ENCODE data around the gene ITPR2.

ITPR2 gene

DNA sequence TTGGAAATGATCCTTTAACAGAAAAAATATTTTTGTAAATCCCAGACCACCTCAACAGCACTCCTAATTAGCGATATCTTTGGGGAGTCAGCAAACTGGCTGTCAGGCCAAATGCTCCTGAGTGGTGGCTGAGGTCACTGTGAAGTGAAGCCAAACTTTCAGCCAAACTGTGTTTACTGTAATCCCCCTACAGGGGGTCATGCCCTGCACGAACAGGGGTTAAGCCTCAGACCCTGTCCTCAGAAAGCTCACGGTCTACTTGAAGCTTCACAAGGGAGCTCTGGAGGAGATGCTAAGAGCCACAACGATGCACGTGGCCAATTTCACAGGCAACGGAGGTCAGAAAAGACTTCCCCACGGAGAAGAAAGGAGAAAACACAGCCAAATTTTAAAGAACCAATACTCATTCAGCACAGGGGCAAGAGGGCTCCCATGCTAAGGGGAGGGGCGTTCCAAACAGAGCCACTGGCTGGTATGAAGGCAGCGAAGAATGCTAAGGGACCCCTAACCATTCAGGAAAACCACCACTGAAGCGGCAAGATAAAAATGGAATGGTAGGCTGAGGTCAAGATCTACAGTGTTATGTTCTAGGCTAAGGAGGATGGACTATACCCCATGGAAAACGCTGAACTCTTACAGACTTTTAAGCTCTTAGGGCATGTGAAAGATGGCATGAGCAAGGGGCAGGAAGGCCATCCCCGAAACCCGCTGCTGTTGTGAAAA is 105.4 kb downstream of the ITPR2 start:
- no peaks in the 10 kb centered on the region for H3K27me3 ChIP-seq
- no peak overlapping the region for H3K9ac ChIP-seq
- H3K4me3 ChIP-seq: no peak overlapping the region
- no peak overlapping the region for H3K27ac ChIP-seq
- H3K4me2 ChIP-seq: peak overlapping the region in 1 of 11 experiments; percentile 1; a peak in 1 of 22 replicates
- H4K20me1 ChIP-seq: peaks cover 0 to 81% (median 0%) of the 10 kb centered on the region in 11 experiments; a peak in 3 of 22 replicates
- no peak for TF ChIP-seq Cebpa-rat (IDR thresholded peaks at IDR 0.05)
- peaks cover 0 to 27% (median 0%) of the 10 kb centered on the region in 11 experiments; a peak in 3 of 22 replicates for H3K36me3 ChIP-seq
- no peaks in the 10 kb centered on the region for H3K9me3 ChIP-seq (replicated peaks in 1 of 11)
- peaks cover 5 to 47% (median 20%) of the 10 kb centered on the region in 10 experiments for H3K4me1 ChIP-seq

GRCh38 chr12:26726956-26727355 is 106.0 kb downstream of the ITPR2 start:
- peaks cover 9 to 47% (median 16%) of the 10 kb centered on the region in 10 experiments for H3K4me1 ChIP-seq
- H3K36me3 ChIP-seq: peaks cover 0 to 27% (median 0%) of the 10 kb centered on the region in 11 experiments; a peak in 3 of 22 replicates
- H3K4me3 ChIP-seq: no peak overlapping the region
- no peaks in the 10 kb centered on the region for H3K27me3 ChIP-seq
- H4K20me1 ChIP-seq: peaks cover 0 to 78% (median 0%) of the 10 kb centered on the region in 11 experiments; a peak in 3 of 22 replicates
- no peak overlapping the region for H3K9ac ChIP-seq
- no peaks in the 10 kb centered on the region for H3K9me3 ChIP-seq (replicated peaks in 1 of 11)
- no peak overlapping the region for H3K27ac ChIP-seq
- H3K4me2 ChIP-seq: no peak overlapping the region
- no peak for TF ChIP-seq Cebpa-rat (IDR thresholded peaks at IDR 0.05)

DNA sequence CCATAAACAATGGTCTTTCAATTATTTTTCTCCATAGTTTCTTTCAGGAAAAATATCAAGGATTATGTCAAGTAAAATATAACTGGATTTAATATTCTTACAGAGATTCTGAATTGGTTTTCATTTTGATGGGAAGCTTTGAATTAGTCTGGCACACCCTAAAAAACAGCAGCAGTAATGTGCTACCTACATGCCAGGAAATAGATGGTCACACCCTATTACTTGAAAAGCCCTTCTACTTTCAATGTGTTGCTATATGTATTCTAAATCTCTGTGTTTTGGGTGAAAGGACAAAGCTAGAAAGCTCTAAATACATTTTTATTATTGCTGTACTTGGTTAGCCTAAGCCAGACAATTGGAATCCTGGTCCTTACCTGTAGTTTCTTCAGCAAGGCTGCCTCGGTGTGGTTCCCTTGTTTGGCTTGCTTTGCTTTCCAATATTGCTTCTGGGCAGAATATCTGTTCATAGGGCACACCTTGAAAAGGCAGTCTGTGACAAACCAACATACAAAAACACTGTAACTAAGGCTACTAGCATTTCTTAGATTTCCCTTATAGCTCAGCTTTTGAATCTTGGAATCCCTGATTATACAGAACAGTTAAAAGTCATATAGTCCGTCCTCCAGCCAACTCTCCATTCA is 107.6 kb downstream of the ITPR2 start:
- Histone ChIP-seq H3K9me3 (replicated peaks in 1 of 11) (no peaks in the 10 kb centered on the region), H3K36me3 (peaks cover 0 to 37% (median 0%) of the 10 kb centered on the region in 11 experiments; a peak in 3 of 22 replicates), H4K20me1 (peaks cover 0 to 63% (median 0%) of the 10 kb centered on the region in 11 experiments; a peak in 3 of 22 replicates), H3K4me3 (no peak overlapping the region), H3K4me2 (no peak overlapping the region), H3K27me3 (no peaks in the 10 kb centered on the region), H3K4me1 (peaks cover 9 to 36% (median 11%) of the 10 kb centered on the region in 10 experiments), H3K9ac (no peak overlapping the region), H3K27ac (no peak overlapping the region)
- no peak for TF ChIP-seq Cebpa-rat (IDR thresholded peaks at IDR 0.05)

DNA sequence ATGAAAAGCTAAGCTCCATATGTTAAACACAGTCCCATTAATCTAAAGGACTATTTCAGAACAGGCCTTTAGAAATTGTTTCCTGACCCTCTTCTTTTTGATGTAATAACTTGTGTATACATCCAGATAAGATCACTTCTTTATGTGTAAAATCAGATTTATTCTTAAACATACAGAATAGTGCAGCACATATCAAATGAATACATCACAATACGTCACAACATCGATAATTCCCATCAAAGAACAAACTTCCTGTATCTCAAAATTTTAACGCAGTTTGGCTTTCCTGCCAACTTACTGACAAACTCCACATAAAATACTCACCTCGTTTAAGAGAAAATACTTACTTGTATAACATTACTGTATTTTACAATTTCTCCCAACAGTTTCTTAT is 108.7 kb downstream of the ITPR2 start:
- Histone ChIP-seq H3K4me1 (peaks cover 9 to 34% (median 11%) of the 10 kb centered on the region in 10 experiments), H4K20me1 (peaks cover 0 to 52% (median 0%) of the 10 kb centered on the region in 11 experiments; a peak in 3 of 22 replicates), H3K27me3 (no peaks in the 10 kb centered on the region), H3K36me3 (peaks cover 0 to 39% (median 0%) of the 10 kb centered on the region in 11 experiments; a peak in 3 of 22 replicates), H3K27ac (no peak overlapping the region), H3K9me3 (replicated peaks in 1 of 11) (no peaks in the 10 kb centered on the region), H3K9ac (no peak overlapping the region), H3K4me3 (no peak overlapping the region), H3K4me2 (no peak overlapping the region)
- no peak for TF ChIP-seq Cebpa-rat (IDR thresholded peaks at IDR 0.05)

- peak overlapping the region in 9 of 11 experiments; percentile 19 to 62 (median 51); a peak in 8 of 22 replicates for H3K4me2 ChIP-seq
- peaks cover 0 to 46% (median 0%) of the 10 kb centered on the region in 11 experiments; a peak in 3 of 22 replicates for H4K20me1 ChIP-seq
- H3K9me3 ChIP-seq (replicated peaks in 1 of 11): no peaks in the 10 kb centered on the region
- H3K36me3 ChIP-seq: peaks cover 0 to 41% (median 0%) of the 10 kb centered on the region in 11 experiments; a peak in 3 of 22 replicates
- no peaks in the 10 kb centered on the region for H3K27me3 ChIP-seq
- H3K27ac ChIP-seq: no peak overlapping the region
- no peak overlapping the region for H3K4me3 ChIP-seq
- TF ChIP-seq Cebpa-rat (IDR thresholded peaks at IDR 0.05): no peak
- peaks cover 9 to 30% (median 11%) of the 10 kb centered on the region in 10 experiments for H3K4me1 ChIP-seq
- H3K9ac ChIP-seq: no peak overlapping the region
Observed at GRCh38 chr12:26723379-26724308, 109.3 kb downstream of the ITPR2 start.

DNA sequence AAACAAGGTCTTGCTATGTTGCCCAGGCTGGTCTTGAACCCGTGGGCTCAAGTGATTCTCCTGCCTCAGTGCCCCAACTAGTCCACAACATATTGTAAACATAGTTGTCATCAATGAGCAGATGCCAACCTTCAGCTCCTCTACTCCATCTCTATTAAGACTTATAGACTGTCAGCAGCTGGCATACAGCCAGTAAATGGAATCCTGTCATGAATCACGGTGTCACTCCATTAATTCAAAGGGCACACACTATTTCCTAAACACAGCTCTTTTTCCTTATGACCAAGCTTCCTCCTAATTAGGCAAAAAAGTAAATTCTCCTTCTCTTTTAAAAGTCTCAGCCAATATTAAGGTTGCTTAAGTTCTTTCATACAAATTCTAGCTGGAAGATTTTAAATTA is 111.2 kb downstream of the ITPR2 start:
- H3K9ac ChIP-seq: no peak overlapping the region
- H3K4me3 ChIP-seq: no peak overlapping the region
- no peaks in the 10 kb centered on the region for H3K27me3 ChIP-seq
- H3K9me3 ChIP-seq (replicated peaks in 1 of 11): no peaks in the 10 kb centered on the region
- H3K36me3 ChIP-seq: peaks cover 0 to 51% (median 0%) of the 10 kb centered on the region in 11 experiments; a peak in 3 of 22 replicates
- no peak overlapping the region for H3K27ac ChIP-seq
- H3K4me2 ChIP-seq: peak overlapping the region in 2 of 11 experiments; percentile 37 to 56; a peak in 2 of 22 replicates
- peaks cover 0 to 27% (median 0%) of the 10 kb centered on the region in 11 experiments; a peak in 2 of 22 replicates for H4K20me1 ChIP-seq
- peaks cover 9 to 23% (median 11%) of the 10 kb centered on the region in 10 experiments for H3K4me1 ChIP-seq
- no peak for TF ChIP-seq Cebpa-rat (IDR thresholded peaks at IDR 0.05)

- Histone ChIP-seq H3K9ac (no peak overlapping the region), H3K27ac (no peak overlapping the region), H3K9me3 (replicated peaks in 1 of 11) (no peaks in the 10 kb centered on the region), H4K20me1 (peaks cover 0 to 12% (median 0%) of the 10 kb centered on the region in 11 experiments; a peak in 2 of 22 replicates), H3K4me3 (no peak overlapping the region), H3K27me3 (no peaks in the 10 kb centered on the region), H3K36me3 (peaks cover 0 to 55% (median 0%) of the 10 kb centered on the region in 11 experiments; a peak in 5 of 22 replicates), H3K4me1 (peaks cover 9 to 23% (median 11%) of the 10 kb centered on the region in 10 experiments), H3K4me2 (no peak overlapping the region)
- no peak for TF ChIP-seq Cebpa-rat (IDR thresholded peaks at IDR 0.05)
Observed at GRCh38 chr12:26719852-26720251, 113.1 kb downstream of the ITPR2 start.

DNA sequence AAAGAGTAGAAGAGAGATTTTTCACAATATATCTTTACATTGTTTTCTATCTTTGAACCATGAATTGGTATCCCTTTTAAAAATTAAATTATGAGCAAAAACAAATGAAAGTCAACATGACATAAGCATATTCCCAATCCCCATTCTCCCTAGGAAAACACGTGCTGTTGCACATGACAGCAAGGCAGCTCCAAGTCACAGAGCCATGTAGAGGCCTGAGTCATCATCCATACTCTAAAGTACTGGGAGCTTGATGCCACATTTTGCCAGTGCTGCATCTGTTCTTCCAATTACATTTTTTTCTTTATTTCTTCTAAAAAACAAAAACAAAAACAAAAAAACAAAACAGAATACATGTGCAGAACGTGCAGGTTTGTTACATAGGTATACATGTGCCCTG is 115.2 kb downstream of the ITPR2 start:
- no peaks in the 10 kb centered on the region for H3K9me3 ChIP-seq (replicated peaks in 1 of 11)
- peaks cover 0 to 4% (median 0%) of the 10 kb centered on the region in 11 experiments; a peak in 2 of 22 replicates for H4K20me1 ChIP-seq
- H3K36me3 ChIP-seq: peaks cover 0 to 59% (median 0%) of the 10 kb centered on the region in 11 experiments; a peak in 7 of 22 replicates
- no peak overlapping the region for H3K4me3 ChIP-seq
- H3K27me3 ChIP-seq: no peaks in the 10 kb centered on the region
- peaks cover 3 to 13% (median 5%) of the 10 kb centered on the region in 10 experiments; a peak in 19 of 20 replicates for H3K4me1 ChIP-seq
- TF ChIP-seq Cebpa-rat (IDR thresholded peaks at IDR 0.05): no peak
- H3K4me2 ChIP-seq: no peak overlapping the region
- H3K9ac ChIP-seq: no peak overlapping the region
- no peak overlapping the region for H3K27ac ChIP-seq
